ENCODE results near the gene ZNRF2.

The ZNRF2 gene

GRCh38 chr7:30309842-30310435 is 25.5 kb downstream of the ZNRF2 start:
- peaks cover 92% of the 10 kb centered on the region for H4K20me1 ChIP-seq (ENCODE audit: low read depth, low read length)
- no peak overlapping the region for H3K4me2 ChIP-seq (ENCODE audit: low read depth, low read length, poor library complexity, severe bottlenecking)
- no peak overlapping the region for H2AFZ ChIP-seq (ENCODE audit: low read depth, low read length, severe bottlenecking)
- H3K36me3 ChIP-seq (ENCODE audit: low read length) = no peaks in the 10 kb centered on the region
- H3K4me3 ChIP-seq (ENCODE audit: insufficient read depth, low read length, poor library complexity, severe bottlenecking) = no peak overlapping the region
- H3K9ac ChIP-seq (ENCODE audit: low read length) = no peak overlapping the region
- H3K9me2 ChIP-seq (replicated peaks; ENCODE audit: insufficient read depth, low read length) = no peaks in the 10 kb centered on the region
- H3K27me3 ChIP-seq (ENCODE audit: low read length) = no peaks in the 10 kb centered on the region
- no peaks in the 10 kb centered on the region for H3K9me3 ChIP-seq (ENCODE audit: insufficient read depth, low read length)
- TF ChIP-seq EZH2phosphoT487 (conservative IDR thresholded peaks at IDR 0.05; ENCODE audit: low read length) (no peak), CTCF (IDR thresholded peaks at IDR 0.05; ENCODE audit: insufficient read depth, low read length, poor library complexity, severe bottlenecking) (no peak)
- H3K27ac ChIP-seq (ENCODE audit: low read depth, low read length) = no peak overlapping the region
- 0 out of 2 replicates have a peak, but pooled peaks cover 4% of the 10 kb centered on the region for H3F3A ChIP-seq (ENCODE audit: insufficient read depth)
- peaks cover 99% of the 10 kb centered on the region for H3K79me2 ChIP-seq (ENCODE audit: insufficient read depth, low read length)

- Histone ChIP-seq H3K79me2 (ENCODE audit: insufficient read depth, low read length) (peaks cover 94% of the 10 kb centered on the region), H3F3A (ENCODE audit: insufficient read depth) (no peaks in the 10 kb centered on the region), H3K9me2 (replicated peaks; ENCODE audit: insufficient read depth, low read length) (no peaks in the 10 kb centered on the region), H3K36me3 (ENCODE audit: low read length) (no peaks in the 10 kb centered on the region), H3K9me3 (ENCODE audit: insufficient read depth, low read length) (no peaks in the 10 kb centered on the region), H3K9ac (ENCODE audit: low read length) (no peak overlapping the region), H2AFZ (ENCODE audit: low read depth, low read length, severe bottlenecking) (no peak overlapping the region), H3K4me2 (ENCODE audit: low read depth, low read length, poor library complexity, severe bottlenecking) (no peak overlapping the region), H3K4me3 (ENCODE audit: insufficient read depth, low read length, poor library complexity, severe bottlenecking) (no peak overlapping the region), H3K27ac (ENCODE audit: low read depth, low read length) (no peak overlapping the region), H4K20me1 (ENCODE audit: low read depth, low read length) (peaks cover 87% of the 10 kb centered on the region), H3K27me3 (ENCODE audit: low read length) (no peaks in the 10 kb centered on the region)
- no peak for TF ChIP-seq EZH2phosphoT487 (conservative IDR thresholded peaks at IDR 0.05; ENCODE audit: low read length)
- no peak for TF ChIP-seq CTCF (IDR thresholded peaks at IDR 0.05; ENCODE audit: insufficient read depth, low read length, poor library complexity, severe bottlenecking)
Measured at GRCh38 chr7:30310674-30311362, 26.4 kb downstream of the ZNRF2 start.

GRCh38 chr7:30312178-30312577 is 27.8 kb downstream of the ZNRF2 start:
- no peak overlapping the region for H3K4me2 ChIP-seq (ENCODE audit: low read depth, low read length, poor library complexity, severe bottlenecking)
- TF ChIP-seq EZH2phosphoT487 (conservative IDR thresholded peaks at IDR 0.05; ENCODE audit: low read length) (no peak), CTCF (IDR thresholded peaks at IDR 0.05; ENCODE audit: insufficient read depth, low read length, poor library complexity, severe bottlenecking) (no peak)
- H3F3A ChIP-seq (ENCODE audit: insufficient read depth) = peaks cover 4% of the 10 kb centered on the region; the same call in 1 of the 2 replicates
- H3K36me3 ChIP-seq (ENCODE audit: low read length) = no peaks in the 10 kb centered on the region
- peaks cover 91% of the 10 kb centered on the region for H3K79me2 ChIP-seq (ENCODE audit: insufficient read depth, low read length)
- H3K9me3 ChIP-seq (ENCODE audit: insufficient read depth, low read length) = no peaks in the 10 kb centered on the region
- H3K9me2 ChIP-seq (replicated peaks; ENCODE audit: insufficient read depth, low read length) = no peaks in the 10 kb centered on the region
- H3K27me3 ChIP-seq (ENCODE audit: low read length) = no peaks in the 10 kb centered on the region
- peaks cover 84% of the 10 kb centered on the region for H4K20me1 ChIP-seq (ENCODE audit: low read depth, low read length)
- H3K27ac ChIP-seq (ENCODE audit: low read depth, low read length) = no peak overlapping the region
- H3K9ac ChIP-seq (ENCODE audit: low read length) = no peak overlapping the region
- H2AFZ ChIP-seq (ENCODE audit: low read depth, low read length, severe bottlenecking) = no peak overlapping the region
- H3K4me3 ChIP-seq (ENCODE audit: insufficient read depth, low read length, poor library complexity, severe bottlenecking) = no peak overlapping the region

Data from SU-DHL-6 (cell line).